ENCODE measurements around the gene PSTPIP1.

PSTPIP1 gene

DNA sequence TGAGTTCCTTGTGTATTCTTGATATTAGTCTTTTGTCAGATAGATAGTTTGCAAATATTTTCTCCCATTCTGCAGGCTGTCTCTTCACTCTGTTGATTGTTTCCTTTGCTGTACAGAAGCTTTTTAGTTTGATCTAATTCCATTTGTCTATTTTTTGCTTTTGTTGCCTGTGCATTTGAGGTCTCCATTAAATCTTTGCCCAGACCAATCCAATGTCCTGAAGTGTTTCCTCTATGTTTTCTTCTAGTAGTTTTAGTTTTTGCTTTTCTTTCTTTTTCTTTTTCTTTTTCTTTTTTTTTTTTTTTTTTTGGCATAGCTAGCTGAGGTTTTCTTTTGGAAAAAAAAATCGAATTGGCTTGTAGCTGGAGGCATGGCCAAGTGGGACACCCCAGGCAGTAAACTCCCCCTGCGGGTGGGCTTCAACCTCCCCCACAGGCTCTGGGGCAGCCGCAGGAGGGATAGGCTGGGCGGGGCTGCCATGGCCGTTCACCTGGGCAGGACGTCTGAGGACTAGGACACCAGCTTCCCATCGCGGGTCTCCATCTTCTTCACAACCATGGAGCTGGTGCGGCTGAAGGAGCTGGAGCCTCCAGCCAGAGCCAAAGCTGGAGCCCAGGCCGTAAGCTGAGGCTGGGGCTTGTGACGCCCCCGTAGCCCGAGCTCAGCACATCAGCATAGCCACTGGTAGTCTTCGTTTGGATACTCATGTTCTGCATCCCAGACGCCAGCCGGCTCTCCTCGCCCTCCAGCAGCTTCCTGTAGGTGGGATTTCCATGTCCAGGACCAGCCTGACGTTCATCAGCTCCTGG is 16.2 kb upstream of the PSTPIP1 start:
- no peak for DNase-seq (ENCODE audit: low read depth in 2 of 2)

- no peak for DNase-seq (ENCODE audit: low read depth in 2 of 2)
These were observed 15.5 kb upstream of the PSTPIP1 start for GRCh38 chr15:76979331-76979925.

DNA sequence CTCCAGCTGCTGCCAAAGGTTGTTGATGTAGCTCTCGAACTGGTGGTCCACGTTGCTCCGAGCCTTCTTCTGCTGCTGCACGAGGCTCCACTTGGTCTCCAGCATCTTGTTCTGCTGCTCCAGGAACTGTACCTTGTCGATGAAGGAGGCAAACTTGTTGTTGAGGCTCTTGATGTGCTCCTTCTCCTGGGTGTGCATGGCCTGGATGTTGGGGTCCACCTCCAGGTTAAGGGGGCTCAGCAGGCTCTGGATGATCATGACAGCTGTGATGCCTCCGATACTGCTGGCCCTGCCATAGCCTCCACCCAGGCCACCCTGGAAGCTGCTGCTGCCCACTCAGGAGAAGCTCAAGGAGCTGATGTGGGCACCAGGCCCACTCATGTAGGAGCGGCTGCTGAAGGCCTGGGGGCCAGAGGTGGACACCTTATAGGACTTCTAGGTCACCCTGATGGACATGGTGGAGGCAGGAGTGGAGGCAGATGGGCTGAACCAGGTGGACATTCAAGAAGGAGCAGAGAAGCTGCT is 14.9 kb upstream of the PSTPIP1 start:
- DNase-seq (ENCODE audit: low read depth in 2 of 2) = no peak

- no peak for DNase-seq (ENCODE audit: low read depth in 2 of 2)
These were observed 12.6 kb upstream of the PSTPIP1 start for GRCh38 chr15:76982356-76982755.

GRCh38 chr15:76982756-76983155 is 12.2 kb upstream of the PSTPIP1 start:
- DNase-seq (ENCODE audit: low read depth in 2 of 2) = no peak

DNA sequence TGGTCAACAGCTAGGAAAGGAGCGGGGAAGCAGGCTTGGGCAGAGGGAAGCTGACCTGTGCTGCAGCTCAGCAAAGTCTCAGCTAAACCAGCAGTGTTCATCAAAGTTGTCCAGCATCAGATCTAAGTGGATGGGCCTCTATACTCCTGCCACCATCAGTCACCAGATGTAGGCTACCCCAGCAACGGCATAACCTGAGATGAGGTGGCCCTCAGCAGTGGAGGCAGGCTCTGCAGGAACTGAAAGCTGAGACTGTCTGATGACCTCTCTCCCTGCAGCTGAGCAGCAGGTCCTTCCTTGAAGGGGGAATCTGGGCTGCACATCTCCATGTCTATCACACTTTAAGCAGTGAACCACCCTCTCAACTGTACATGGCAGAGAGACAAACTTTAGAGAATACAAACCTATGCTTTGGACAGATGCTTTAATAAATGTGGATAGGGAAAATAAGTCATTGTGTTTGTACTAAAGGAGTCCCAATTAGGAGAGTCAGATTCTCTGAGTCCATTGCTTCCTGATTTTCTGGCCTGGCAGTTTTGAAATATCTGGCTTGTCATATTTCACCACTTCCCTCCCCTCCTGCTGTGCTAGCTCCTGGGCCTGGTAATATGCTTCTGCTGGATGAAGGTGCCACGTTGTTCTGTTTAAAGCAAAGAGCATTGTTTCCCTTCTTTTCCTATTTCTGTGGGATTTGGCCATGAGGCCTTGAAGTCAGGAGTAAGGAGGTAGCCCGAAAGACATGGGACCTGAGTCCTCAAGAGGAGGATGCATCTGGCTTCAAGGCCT is 11.1 kb upstream of the PSTPIP1 start:
- DNase-seq (ENCODE audit: low read depth in 2 of 2) = no peak

DNA sequence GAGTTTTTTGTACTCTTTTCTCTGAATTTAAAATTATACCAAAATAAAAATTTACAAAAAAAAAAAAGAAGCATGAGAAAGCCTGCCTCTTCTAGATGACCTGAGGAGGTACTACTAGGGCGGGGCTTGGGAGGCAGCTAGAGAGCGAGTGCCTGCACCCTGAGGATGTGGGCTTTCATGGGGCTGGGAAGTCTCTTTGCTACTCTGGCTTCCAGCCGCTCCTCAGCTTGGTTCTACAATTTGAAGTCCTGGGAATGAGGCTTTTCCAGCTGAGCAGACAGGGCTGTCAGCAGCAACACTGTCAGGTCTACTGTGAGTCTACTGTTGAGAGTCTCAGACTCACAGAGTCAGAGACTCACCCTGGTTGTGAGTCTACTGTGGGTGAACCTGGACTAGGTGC is 8.2 kb upstream of the PSTPIP1 start:
- DNase-seq (ENCODE audit: low read depth in 2 of 2) = no peak

GRCh38 chr15:76987276-76987675 is 7.7 kb upstream of the PSTPIP1 start:
- DNase-seq (ENCODE audit: low read depth in 2 of 2) = no peak

DNA sequence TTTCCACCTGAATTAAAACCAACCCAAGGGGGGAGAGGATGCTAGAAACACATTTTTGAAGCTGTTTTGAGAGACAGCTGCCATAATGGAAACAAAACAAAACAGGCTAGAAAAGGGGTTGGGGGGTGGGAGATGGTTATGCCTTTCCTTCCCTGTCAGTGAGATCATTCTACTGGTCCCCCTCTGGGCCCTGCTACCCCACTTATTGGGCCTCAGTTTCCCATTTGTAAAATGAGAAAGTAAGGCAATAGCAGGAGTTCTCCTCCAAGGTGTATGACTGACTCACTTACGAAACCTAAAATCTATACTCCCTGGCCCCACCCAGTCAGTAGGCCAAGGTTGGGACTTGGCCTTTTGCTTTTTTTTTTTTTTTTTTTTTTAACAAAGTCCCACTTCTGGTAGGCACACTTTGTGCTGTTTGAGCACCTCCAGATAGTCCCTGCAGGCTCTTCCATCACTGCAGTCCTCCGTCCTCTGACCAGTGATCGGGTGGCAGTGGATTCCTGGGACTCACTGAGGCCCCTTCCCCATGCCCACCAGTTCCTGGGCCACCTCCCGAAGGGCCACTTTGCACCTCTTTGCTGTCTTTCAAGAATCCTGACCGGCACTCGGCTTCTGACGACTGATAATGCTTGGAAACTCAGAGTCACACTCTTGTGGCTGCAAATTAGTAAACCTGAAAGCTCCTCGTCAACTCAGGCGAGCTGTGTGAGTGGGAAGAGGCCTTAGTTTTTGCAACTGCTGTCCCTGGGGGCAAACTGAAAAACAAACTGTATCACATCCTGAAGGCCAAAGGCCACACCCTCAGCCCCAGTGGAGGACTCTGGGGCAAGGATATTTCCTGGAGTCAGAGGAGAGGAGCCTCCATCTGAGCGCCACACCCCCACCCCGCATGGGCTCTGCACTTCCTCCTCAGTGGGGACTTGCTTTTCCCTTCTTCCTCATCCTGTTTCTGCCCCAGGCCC is 6.7 kb upstream of the PSTPIP1 start:
- no peak for DNase-seq (ENCODE audit: low read depth in 2 of 2)

GRCh38 chr15:76988867-76989780 is 5.8 kb upstream of the PSTPIP1 start:
- DNase-seq (ENCODE audit: low read depth in 2 of 2) = no peak

DNA sequence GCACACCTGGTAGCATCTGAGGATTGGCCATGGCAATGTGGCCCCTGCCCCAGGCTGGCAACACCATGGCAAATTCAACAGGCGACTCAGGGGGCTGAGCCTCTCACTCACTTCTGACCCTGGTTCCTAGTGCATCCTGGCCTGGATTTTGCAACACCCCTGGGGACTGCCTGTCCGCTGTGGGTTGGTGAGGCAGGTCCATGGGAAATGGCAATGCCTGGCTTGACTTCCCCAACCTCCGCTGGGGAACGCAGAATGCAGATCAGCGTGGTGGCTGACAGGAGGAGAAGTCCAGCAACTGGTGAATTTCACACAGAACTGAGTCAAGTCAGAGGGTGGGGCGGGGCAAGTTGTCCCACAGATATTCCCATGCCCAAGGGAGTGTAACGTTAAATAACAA is 3.9 kb upstream of the PSTPIP1 start:
- DNase-seq (ENCODE audit: low read depth in 2 of 2) = no peak

GRCh38 chr15:76991741-76992645 is 2.9 kb upstream of the PSTPIP1 start:
- no peak for DNase-seq (ENCODE audit: low read depth in 2 of 2)

DNA sequence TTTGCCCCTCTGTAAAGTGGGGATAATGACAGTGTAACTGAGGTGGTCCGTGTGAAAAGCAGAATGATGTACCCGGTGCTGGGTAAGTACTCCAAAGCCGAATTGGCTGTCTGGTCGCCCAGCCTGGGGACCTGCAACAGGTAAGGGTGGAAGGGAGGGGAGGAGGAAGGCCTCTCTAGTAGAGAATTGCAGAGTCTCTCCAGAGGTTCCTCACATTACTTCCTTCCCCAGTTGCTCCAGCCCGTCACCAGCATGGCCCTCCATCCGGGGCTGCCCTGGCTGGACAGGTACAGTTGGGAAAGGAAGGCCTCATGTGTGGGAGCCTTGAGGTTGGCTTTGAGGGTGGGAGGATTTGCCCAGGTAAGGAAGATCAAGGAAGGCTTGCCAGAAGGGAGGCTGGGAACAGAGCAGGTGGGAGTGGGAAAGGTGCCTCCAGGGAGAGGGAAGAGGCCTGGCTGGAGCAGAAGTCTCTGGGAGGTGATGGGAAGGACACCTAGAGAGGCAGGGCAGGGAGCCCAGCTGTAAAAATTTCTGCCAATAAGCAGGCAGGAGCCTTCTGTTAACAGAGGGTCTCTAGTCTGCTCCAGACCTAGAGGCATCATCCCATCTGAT is 1.7 kb upstream of the PSTPIP1 start:
- DNase-seq (ENCODE audit: low read depth in 2 of 2) = no peak

- DNase-seq (ENCODE audit: low read depth in 2 of 2) = peak in 1 of 2 donors; percentile 25
These were observed 925 bp upstream of the PSTPIP1 start for GRCh38 chr15:76994001-76994400.

DNA sequence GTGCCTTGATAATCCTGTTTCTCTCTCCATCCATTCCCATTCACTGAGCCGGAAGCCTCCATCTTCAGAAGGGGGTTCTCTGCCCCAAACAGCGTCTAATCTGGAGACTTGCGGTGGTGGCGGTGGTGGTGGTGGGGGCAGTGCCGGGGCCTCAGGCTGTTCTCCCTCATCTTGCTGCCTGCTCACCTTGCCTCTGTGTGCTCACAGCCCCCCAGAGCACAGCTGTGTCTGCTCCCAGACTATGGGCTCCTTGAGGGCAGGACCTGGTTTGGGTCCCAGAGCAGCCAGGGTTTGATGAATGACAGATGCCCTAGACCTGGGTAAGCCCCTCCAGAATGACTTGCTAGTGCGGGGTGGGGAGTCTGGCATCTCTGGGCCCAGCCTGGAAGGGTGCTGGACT is 430 bp upstream of the PSTPIP1 start:
- no peak for DNase-seq (ENCODE audit: low read depth in 2 of 2)

DNA sequence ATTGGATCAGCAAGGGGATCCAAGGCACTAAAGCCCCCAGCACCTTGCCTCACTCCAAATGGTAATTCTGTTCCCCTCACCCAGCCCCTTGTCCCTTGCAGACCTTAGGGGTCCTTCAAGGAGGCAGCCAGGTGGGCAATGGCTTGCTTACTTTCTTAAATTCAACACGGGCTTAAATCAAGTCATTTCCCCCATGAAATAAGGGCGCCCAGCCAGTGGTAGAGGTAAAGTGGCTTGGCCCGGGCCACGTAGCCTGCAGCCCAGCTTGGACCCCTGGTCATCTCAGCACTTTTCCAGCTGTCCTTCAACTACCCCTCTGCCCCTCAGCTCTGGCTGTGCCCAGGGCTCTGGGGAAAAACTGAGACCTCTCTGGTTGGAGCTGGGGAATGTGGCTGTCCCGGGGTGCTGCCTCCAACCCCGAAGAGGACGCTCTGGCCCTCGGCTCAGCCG is 1.2 kb downstream of the PSTPIP1 start:
- no peak for DNase-seq (ENCODE audit: low read depth in 2 of 2)

- DNase-seq (ENCODE audit: low read depth in 2 of 2) = peak in 1 of 2 donors; percentile 39
These were observed 1.8 kb downstream of the PSTPIP1 start for GRCh38 chr15:76996526-76997401.

Data from stimulated activated CD4-positive, alpha-beta T cell treated with anti-CD3 and anti-CD28 coated beads, Interleukin-1b, Interleukin-23, amount 100 ng/mL, for 1 hour (primary cell).